CD4-positive, alpha-beta T cell (primary cell): ENCODE measurements around the gene SAMD3. TPM values are rescaled to one million over a fixed set of nuclear protein-coding genes. Genes with fewer than 3 reads are reported as not detected.

Experiments used
- ATAC-seq: fragments of 200-7000 bp; cut with Tn5 transposase; one replicate; pipeline ENCODE4 v1.10.0; 2022; ENCODE audit warnings: mild to moderate bottlenecking; ENCODE audit not compliant: poor library complexity
- CTCF ChIA-PET: fragments of 350-600 bp; sonication (Branson Sonifier 250); formaldehyde crosslinking; loops from one replicate; lab custom pipeline; 2021; ENCODE audit warnings: antibody characterized with exemption, inconsistent platforms; lab: Charles Lee
- POLR2A ChIA-PET: fragments of 350-600 bp; sonication (Branson Sonifier 250); formaldehyde crosslinking; loops from one replicate; lab custom pipeline; 2021; ENCODE audit warnings: antibody characterized with exemption, inconsistent platforms; lab: Charles Lee
- DNase-seq, 14 experiments: peaks; one replicate each; pipeline ENCODE4 v3.0.0-alpha.2; 2013 to 2020; ENCODE audit warnings: mixed read lengths in 2 of 14
- H3K27ac ChIP-seq, 2 donors: one replicate each; pipeline versions ENCODE4 v1.5.1 to v1.7.0; 2013; ENCODE audit warnings: low read length in 2 of 2, low read depth in 1 of 2, mild to moderate bottlenecking in 1 of 2
- H3K27me3 ChIP-seq, 2 experiments: 1 replicate in 1 of 2; 2 replicates in 1 of 2; pipeline versions ENCODE4 v1.6.1 to v1.7.0; 2013; ENCODE audit warnings: low read length in 2 of 2, control low read depth in 1 of 2, mild to moderate bottlenecking in 1 of 2, moderate library complexity in 1 of 2; ENCODE audit not compliant: insufficient read depth in 2 of 2, control insufficient read depth in 1 of 2
- H3K36me3 ChIP-seq: one replicate; pipeline ENCODE4 v1.6.1; 2013; ENCODE audit warnings: low read length, control low read depth; ENCODE audit not compliant: insufficient read depth
- H3K4me1 ChIP-seq: one replicate; pipeline ENCODE4 v1.6.1; 2013; ENCODE audit warnings: low read length, control low read depth; ENCODE audit not compliant: insufficient read depth
- H3K4me3 ChIP-seq: one replicate; pipeline ENCODE4 v1.5.1; 2013; ENCODE audit warnings: mild to moderate bottlenecking, low read length, moderate library complexity
- H3K9me3 ChIP-seq, 2 experiments: 1 replicate in 1 of 2; 2 replicates in 1 of 2; pipeline versions ENCODE4 v1.6.1 to v1.7.0; 2013; ENCODE audit warnings: low read length in 2 of 2, mild to moderate bottlenecking in 2 of 2, control low read depth in 1 of 2, moderate library complexity in 1 of 2; ENCODE audit not compliant: control insufficient read depth in 1 of 2, insufficient read depth in 1 of 2
- H3K27ac Mint-ChIP-seq: one replicate; pipeline ENCODE4 v1.8.0; 2020; ENCODE audit warnings: mixed read lengths
- H3K27me3 Mint-ChIP-seq: one replicate; pipeline ENCODE4 v1.8.0; 2021; ENCODE audit warnings: mixed read lengths
- H3K36me3 Mint-ChIP-seq: one replicate; pipeline ENCODE4 v1.8.0; 2021; ENCODE audit warnings: low read depth, mixed read lengths
- H3K4me1 Mint-ChIP-seq: one replicate; pipeline ENCODE4 v1.8.0; 2021; ENCODE audit warnings: low read depth, mixed read lengths
- H3K4me3 Mint-ChIP-seq: one replicate; pipeline ENCODE4 v1.8.0; 2020; ENCODE audit warnings: mild to moderate bottlenecking, mixed read lengths
- H3K9me3 Mint-ChIP-seq: one replicate; pipeline ENCODE4 v1.8.0; 2020; ENCODE audit warnings: mixed read lengths
- intact Hi-C, 2 experiments: fragments of 100-400 bp; cut with DNase I in 1 of 2; cut with micrococcal nuclease in 1 of 2; formaldehyde crosslinking; loops; one replicate each; pipeline versions ENCODE4 v1.15.1 to v1.9.0; 2023 to 2025; cut with DNase I, micrococcal nuclease
- total RNA-seq, 174 experiments: library from RNA in 2 of 174; stranded (reverse) in 2 of 174; gene quantifications; one replicate each; pipeline ENCODE4 v1.2.3 and lab custom pipeline; 2021 to 2026
- TF ChIP-seq, protein P1 (sequence below): fragments of 200-600 bp; IDR thresholded peaks from one replicate; pipeline ENCODE4 v1.8.0; 2022; ENCODE audit warnings: antibody characterized with exemption, mild to moderate bottlenecking

Gene SAMD3
- total RNA-seq, 2 experiments from 2014 or later, result 24.3 to 28.7 TPM

DNA sequence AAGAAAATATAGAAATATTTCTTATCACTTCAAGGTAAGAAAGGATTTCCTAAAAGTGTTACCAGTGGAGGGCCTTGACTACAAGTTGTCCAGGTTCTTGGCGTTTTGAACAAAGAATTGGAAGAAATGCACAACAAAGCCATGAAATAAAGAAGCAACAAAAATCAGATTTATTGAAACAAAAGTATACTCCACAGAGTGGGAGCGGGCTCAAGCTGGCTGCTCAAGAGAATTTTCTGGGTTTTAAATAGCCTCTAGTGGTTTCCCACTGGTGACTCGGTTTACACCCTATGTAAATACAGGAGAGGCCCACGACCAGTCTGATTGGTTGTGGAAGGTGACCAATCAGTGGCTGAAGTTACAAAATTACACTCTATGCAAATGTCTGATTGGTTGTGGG lies 64.2 kb downstream of the SAMD3 start:
- H3K27me3 ChIP-seq, result no peaks in the 10 kb centered on the region
- no peaks in the 10 kb centered on the region for H3K27me3 Mint-ChIP-seq
- H3K9me3 ChIP-seq, result no peaks in the 10 kb centered on the region
- intact Hi-C loops, result no loop called here
- DNase-seq (no peak), ATAC-seq (no peak)
- no peak overlapping the region for H3K4me3 ChIP-seq
- H3K36me3 ChIP-seq, result peaks cover 32% of the 10 kb centered on the region
- CTCF ChIA-PET, result interaction anchor here (0.6 kb wide), 1 partner anchor 879 kb away, joined by 3 read pairs; no protein-coding TSS in a partner anchor
- no peaks in the 10 kb centered on the region for H3K9me3 Mint-ChIP-seq
- TF ChIP-seq, protein P1, sequence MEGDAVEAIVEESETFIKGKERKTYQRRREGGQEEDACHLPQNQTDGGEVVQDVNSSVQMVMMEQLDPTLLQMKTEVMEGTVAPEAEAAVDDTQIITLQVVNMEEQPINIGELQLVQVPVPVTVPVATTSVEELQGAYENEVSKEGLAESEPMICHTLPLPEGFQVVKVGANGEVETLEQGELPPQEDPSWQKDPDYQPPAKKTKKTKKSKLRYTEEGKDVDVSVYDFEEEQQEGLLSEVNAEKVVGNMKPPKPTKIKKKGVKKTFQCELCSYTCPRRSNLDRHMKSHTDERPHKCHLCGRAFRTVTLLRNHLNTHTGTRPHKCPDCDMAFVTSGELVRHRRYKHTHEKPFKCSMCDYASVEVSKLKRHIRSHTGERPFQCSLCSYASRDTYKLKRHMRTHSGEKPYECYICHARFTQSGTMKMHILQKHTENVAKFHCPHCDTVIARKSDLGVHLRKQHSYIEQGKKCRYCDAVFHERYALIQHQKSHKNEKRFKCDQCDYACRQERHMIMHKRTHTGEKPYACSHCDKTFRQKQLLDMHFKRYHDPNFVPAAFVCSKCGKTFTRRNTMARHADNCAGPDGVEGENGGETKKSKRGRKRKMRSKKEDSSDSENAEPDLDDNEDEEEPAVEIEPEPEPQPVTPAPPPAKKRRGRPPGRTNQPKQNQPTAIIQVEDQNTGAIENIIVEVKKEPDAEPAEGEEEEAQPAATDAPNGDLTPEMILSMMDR, result no peak
- POLR2A ChIA-PET, result no interaction called here
- H3K36me3 Mint-ChIP-seq, result peaks cover 66% of the 10 kb centered on the region
- H3K27ac ChIP-seq, result no peak overlapping the region
- no peak overlapping the region for H3K27ac Mint-ChIP-seq
- H3K4me1 Mint-ChIP-seq, result peaks cover 10% of the 10 kb centered on the region
- H3K4me1 ChIP-seq, result no peaks in the 10 kb centered on the region
- no peak overlapping the region for H3K4me3 Mint-ChIP-seq

DNA sequence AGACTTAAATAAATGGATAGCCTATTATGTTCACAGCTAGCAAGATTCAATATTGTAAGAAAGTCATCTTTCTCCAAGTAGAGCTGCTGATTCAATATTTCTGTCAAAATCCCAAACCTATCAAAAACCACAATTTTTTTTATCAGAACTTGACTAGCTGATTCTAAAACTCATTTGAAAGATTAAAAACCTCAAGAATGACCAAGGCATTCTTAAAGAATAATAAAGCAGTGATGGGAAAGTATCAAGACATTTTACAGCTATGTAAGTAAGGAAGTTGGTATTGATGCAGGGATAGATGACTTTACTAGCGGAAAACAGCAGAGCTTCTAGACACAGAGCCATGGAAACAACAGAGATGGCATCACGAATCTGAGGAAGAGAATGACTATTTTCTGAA lies 64.7 kb downstream of the SAMD3 start:
- H3K36me3 Mint-ChIP-seq, result peaks cover 65% of the 10 kb centered on the region
- no peaks in the 10 kb centered on the region for H3K27me3 ChIP-seq
- H3K9me3 ChIP-seq, result no peaks in the 10 kb centered on the region
- no peaks in the 10 kb centered on the region for H3K9me3 Mint-ChIP-seq
- peaks cover 29% of the 10 kb centered on the region for H3K36me3 ChIP-seq
- H3K4me1 Mint-ChIP-seq, result peaks cover 10% of the 10 kb centered on the region
- DNase-seq, result no peak
- TF ChIP-seq, protein P1, result no peak
- ChIA-PET CTCF (interaction anchor here (0.6 kb wide), 1 partner anchor 879 kb away, joined by 3 read pairs; no protein-coding TSS in a partner anchor), POLR2A (no interaction called here)
- H3K27me3 Mint-ChIP-seq, result no peaks in the 10 kb centered on the region
- no peak overlapping the region for H3K27ac Mint-ChIP-seq
- intact Hi-C loops, result no loop called here
- H3K27ac ChIP-seq, result no peak overlapping the region
- no peak overlapping the region for H3K4me3 ChIP-seq
- H3K4me3 Mint-ChIP-seq, result no peak overlapping the region
- no peak for ATAC-seq
- no peaks in the 10 kb centered on the region for H3K4me1 ChIP-seq

DNA sequence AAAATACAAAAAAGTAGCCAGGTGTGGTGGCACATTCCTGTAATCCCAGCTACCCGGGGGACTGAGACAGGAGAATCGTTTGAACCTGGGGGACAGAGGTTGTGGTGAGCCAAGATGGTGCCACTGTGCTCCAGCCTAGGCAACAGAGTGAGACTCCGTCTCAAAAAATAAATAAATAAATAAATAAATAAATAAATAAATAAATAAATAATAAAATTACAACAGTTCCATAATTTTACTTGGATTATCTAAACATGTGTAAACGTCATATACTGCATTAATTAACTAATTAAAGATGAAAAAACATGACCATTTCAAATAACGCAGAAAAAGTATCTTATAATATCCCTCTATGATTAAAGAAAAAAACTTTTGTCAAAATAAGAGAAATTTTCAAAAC lies 65.8 kb downstream of the SAMD3 start:
- ATAC-seq, result no peak

More for the DNA sequence above, 65.8 kb downstream of the SAMD3 start:
- Mint-ChIP-seq H3K27ac (no peak overlapping the region), H3K4me3 (no peak overlapping the region), H3K9me3 (no peaks in the 10 kb centered on the region), H3K27me3 (no peaks in the 10 kb centered on the region), H3K4me1 (peaks cover 10% of the 10 kb centered on the region), H3K36me3 (peaks cover 63% of the 10 kb centered on the region)
- Histone ChIP-seq H3K36me3 (peaks cover 36% of the 10 kb centered on the region), H3K27ac (no peak overlapping the region), H3K4me1 (no peaks in the 10 kb centered on the region), H3K9me3 (no peaks in the 10 kb centered on the region), H3K4me3 (no peak overlapping the region), H3K27me3 (no peaks in the 10 kb centered on the region)
- ChIA-PET POLR2A (no interaction called here), CTCF (no interaction called here)
- no peak for DNase-seq
- intact Hi-C loops, result no loop called here
- TF ChIP-seq, protein P1, result no peak
